HG03060 (cell line): Measurements from ENCODE around the gene ZNF319.

Source experiments
- ATAC-seq: cut with Tn5 transposase; IDR thresholded peaks from one replicate; pipeline ENCODE4 v1.9.1; 2021; ENCODE audit warnings: low read depth, moderate number of reproducible peaks; ENCODE audit not compliant: unreplicated experiment

Gene ZNF319

GRCh38 chr16:58037365-58038057 lies 37.0 kb upstream of the ZNF319 start:
- no peak for ATAC-seq

GRCh38 chr16:58036943-58037342 lies 36.5 kb upstream of the ZNF319 start:
- no peak for ATAC-seq

GRCh38 chr16:58035356-58036170 lies 35.1 kb upstream of the ZNF319 start:
- ATAC-seq: no peak

- no peak for ATAC-seq
Measured at GRCh38 chr16:58034774-58035173, 34.3 kb upstream of the ZNF319 start.

GRCh38 chr16:58034128-58034685 lies 33.7 kb upstream of the ZNF319 start:
- no peak for ATAC-seq

GRCh38 chr16:58032710-58033293 lies 32.3 kb upstream of the ZNF319 start:
- ATAC-seq: no peak

GRCh38 chr16:58031016-58031800 lies 30.7 kb upstream of the ZNF319 start:
- ATAC-seq: no peak

- ATAC-seq: no peak
Measured at GRCh38 chr16:58030136-58030840, 29.8 kb upstream of the ZNF319 start.

- no peak for ATAC-seq
Measured at GRCh38 chr16:58029410-58029809, 28.9 kb upstream of the ZNF319 start.

GRCh38 chr16:58028541-58029070 lies 28.1 kb upstream of the ZNF319 start:
- ATAC-seq: no peak

GRCh38 chr16:58027916-58028455 lies 27.5 kb upstream of the ZNF319 start:
- ATAC-seq: no peak

- ATAC-seq: no peak
Measured at GRCh38 chr16:58027161-58027915, 26.9 kb upstream of the ZNF319 start.

- ATAC-seq: no peak
Measured at GRCh38 chr16:58026705-58027160, 26.3 kb upstream of the ZNF319 start.

- no peak for ATAC-seq
Measured at GRCh38 chr16:58026139-58026704, 25.8 kb upstream of the ZNF319 start.

- no peak for ATAC-seq
Measured at GRCh38 chr16:58025351-58026138, 25.1 kb upstream of the ZNF319 start, which contains the start of gene MMP15. Gene MMP15 (plus strand): TSS chr16:58025754. CDS start chr16:58026351, 597 bp downstream.

- no peak for ATAC-seq
Measured at GRCh38 chr16:58024486-58025350, 24.2 kb upstream of the ZNF319 start.
